Spleen (tissue), 7 donors: Measurements from ENCODE around the gene MYBPC3.

Source experiments
- CTCF ChIP-seq, 11 experiments: fragments of 200-600 bp in 7 of 11; fragments of 450-650 bp in 4 of 11; sonication (generic) in 4 of 11; IDR thresholded peaks in 8 of 11; conservative IDR thresholded peaks in 3 of 11; 1 replicate in 7 of 11; 2 replicates in 4 of 11; pipeline versions ENCODE4 v1.4.0 to v1.8.0; 2016 to 2021; ENCODE audit warnings: antibody characterized with exemption in 11 of 11, inconsistent platforms in 4 of 11, mild to moderate bottlenecking in 1 of 11
- POLR2AphosphoS5 ChIP-seq, 3 donors: sonication (generic); formaldehyde crosslinking; IDR thresholded peaks; one replicate each; pipeline ENCODE4 v1.5.1; 2017; ENCODE audit warnings: antibody characterized with exemption in 3 of 3
- donor health status: DM: no; HTN: no; CAD: no; lungs with moderate emphysema.
- donor health status: DM: no; HTN: no; CAD: no.
- donor health status: DM: no; HTN: no; CAD: no.

DNA sequence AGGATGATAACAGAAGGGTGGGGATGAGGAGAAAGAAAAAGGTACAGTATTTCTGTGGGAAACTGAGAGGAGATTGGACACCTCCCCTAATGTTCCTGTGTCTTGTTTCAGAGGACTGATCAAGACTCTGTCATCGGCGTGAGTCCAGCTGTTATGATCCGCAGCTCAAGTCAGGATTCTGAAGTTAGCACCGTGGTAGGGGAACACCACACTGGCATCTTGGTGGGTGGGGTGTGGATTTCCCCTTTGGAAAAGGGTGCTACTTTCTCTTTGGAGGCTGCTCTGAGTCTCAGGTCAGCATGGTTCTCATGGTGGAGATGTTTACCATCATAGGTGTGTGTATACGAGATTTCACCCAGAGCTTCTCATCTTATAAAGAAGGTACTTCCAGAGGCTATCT lies 57.1 kb downstream of the MYBPC3 start:
- no peak for TF ChIP-seq POLR2AphosphoS5 (IDR thresholded peaks at IDR 0.05)
- TF ChIP-seq CTCF (IDR thresholded peaks at IDR 0.05 in 8 of 11, conservative IDR thresholded peaks at IDR 0.05 in 3 of 11), result no peak
